ENCODE measurements around the gene NFE2L1. TPM values are rescaled to one million over a fixed set of nuclear protein-coding genes. Genes with fewer than 3 reads are reported as not detected.
A peak's percentile ranks its signal among the peaks of the same experiment; 100 is the strongest.

NFE2L1 gene
- total and polyA plus RNA-seq, 9 of the 15 experiments (the other 6 are each of a cell fraction or from before 2014, with no cell fraction given) = 2.0 to 68.6 (median 39.7) TPM

- TF ChIP-seq MGA (IDR thresholded peaks at IDR 0.05) = peak; percentile 59; the same call in 1 of the 2 replicates
- no peak for TF ChIP-seq ZFP30 (CRISPR knock-in tag; IDR thresholded peaks at IDR 0.05; ENCODE audit: borderline replicate concordance)
- peak; percentile 60; the same call in 1 of the 2 replicates for TF ChIP-seq ZNF431 (CRISPR knock-in tag; IDR thresholded peaks at IDR 0.05)
- no peak for TF ChIP-seq ELK1 (CRISPR knock-in tag; IDR thresholded peaks at IDR 0.05)
- TF ChIP-seq ZNF174 (CRISPR knock-in tag; IDR thresholded peaks at IDR 0.05) = no peak
- no peak for TF ChIP-seq SREBF1 (IDR thresholded peaks at IDR 0.05; ENCODE audit: borderline replicate concordance, low read depth, low read length)
- no peak for TF ChIP-seq TBL1XR1 (IDR thresholded peaks at IDR 0.05; ENCODE audit: low read length in 2 of 2)
- no peak for TF ChIP-seq SP2 (IDR thresholded peaks at IDR 0.05; ENCODE audit: extremely low read depth, low read depth, low read length, poor library complexity, severe bottlenecking)
- no peak for TF ChIP-seq CHCHD3 (CRISPR knock-in tag; IDR thresholded peaks at IDR 0.05)
- TF ChIP-seq SFPQ (IDR thresholded peaks at IDR 0.05; ENCODE audit: low read depth, low read length) = no peak
Measured at GRCh38 chr17:48101012-48101720, 53.0 kb downstream of the NFE2L1 start, which contains the start of gene CBX1 (continued).
